Panc1 (cell line): ENCODE data around the gene CIDEA. TPM values are rescaled to one million over a fixed set of nuclear protein-coding genes. Genes with fewer than 3 reads are reported as not detected.

Experiments
- ATAC-seq: fragments of 200-7000 bp; cut with Tn5 transposase; 2 replicates; pipeline ENCODE4 v1.9.1; 2020; ENCODE audit warnings: mild to moderate bottlenecking, moderate library complexity
- BruUV-seq: library from RNA; stranded (reverse); fragments of 400-500 nt; replicated peaks from 2 replicates; lab custom pipeline; 2021; lab: Mats Ljungman, UMichigan
- CTCF ChIA-PET: fragments of 300-600 bp; sonication (Branson Sonifier 250); formaldehyde crosslinking; loops from one replicate; lab custom pipeline; 2022; ENCODE audit warnings: antibody characterized with exemption; lab: Charles Lee
- POLR2A ChIA-PET: fragments of 300-600 bp; sonication (Branson Sonifier 250); formaldehyde crosslinking; loops from one replicate; lab custom pipeline; 2022; ENCODE audit warnings: antibody characterized with exemption; lab: Charles Lee
- DNase-seq: peaks from one replicate; pipeline ENCODE4 v3.0.0-alpha.2; 2010; ENCODE audit warnings: low read depth, low spot score
- H3K27ac ChIP-seq: 2 replicates; pipeline ENCODE4 v1.5.1; 2011; ENCODE audit warnings: mild to moderate bottlenecking, low read length, inconsistent platforms
- H3K27me3 ChIP-seq: fragments of 200-500 bp; sonication (Bioruptor generic); 2 replicates; pipeline ENCODE4 v1.6.0; 2014; ENCODE audit warnings: low read length, inconsistent platforms; ENCODE audit not compliant: control insufficient read depth, insufficient read depth
- H3K36me3 ChIP-seq: fragments of 200-500 bp; sonication (Bioruptor generic); 2 replicates; pipeline ENCODE4 v1.5.1; 2014; ENCODE audit warnings: inconsistent platforms, mild to moderate bottlenecking, low read length, moderate library complexity; ENCODE audit not compliant: control insufficient read depth, insufficient read depth
- H3K4me1 ChIP-seq: 2 replicates; pipeline ENCODE4 v1.5.1; 2011; ENCODE audit warnings: inconsistent platforms, mild to moderate bottlenecking, low read length, moderate library complexity; ENCODE audit not compliant: control insufficient read depth, insufficient read depth
- H3K4me3 ChIP-seq, 2 experiments: 2 replicates each; pipeline ENCODE4 v1.5.1; 2011 to 2012; ENCODE audit warnings: low read depth in 2 of 2, low read length in 2 of 2, mild to moderate bottlenecking in 2 of 2, inconsistent platforms in 1 of 2, moderate library complexity in 1 of 2
- H3K9me3 ChIP-seq: fragments of 200-500 bp; sonication (Bioruptor generic); 2 replicates; pipeline ENCODE4 v1.5.1; 2014; ENCODE audit warnings: low read depth, mild to moderate bottlenecking, inconsistent platforms, low read length, moderate library complexity; ENCODE audit not compliant: control insufficient read depth, insufficient read depth
- POLR2AphosphoS5 ChIP-seq: IDR thresholded peaks from 2 replicates; pipeline ENCODE4 v1.6.1; 2012; ENCODE audit warnings: mild to moderate bottlenecking, low read depth, low read length, moderate library complexity
- SIN3A ChIP-seq: IDR thresholded peaks from 2 replicates; pipeline ENCODE4 v1.6.1; 2012; ENCODE audit warnings: low read depth, mild to moderate bottlenecking, low read length, moderate library complexity, borderline replicate concordance; ENCODE audit not compliant: insufficient read depth
- TCF7L2 ChIP-seq: IDR thresholded peaks from 2 replicates; pipeline ENCODE4 v1.6.1; 2011; ENCODE audit warnings: mild to moderate bottlenecking, low read depth, low read length, inconsistent platforms
- in situ Hi-C: cut with HindIII; loops from 2 replicates; pipeline ENCODE4 v1.10.0; 2016; ENCODE audit warnings: low sequenced_read_pairs, low pct_unique_long_range_greater_than_20kb
- intact Hi-C: fragments of 100-400 bp; cut with micrococcal nuclease; formaldehyde crosslinking; loops from one replicate; pipeline ENCODE4 v1.10.0; 2022; ENCODE audit not compliant: unreplicated experiment
- total RNA-seq: library from RNA; stranded (reverse); gene quantifications from one replicate; pipeline ENCODE4 v1.2.1, GENCODE V29; 2021; ENCODE audit not compliant: unreplicated experiment
- TF ChIP-seq, protein P1 (sequence below), 2 experiments: IDR thresholded peaks; 2 replicates each; pipeline ENCODE4 v1.6.1; 2011 to 2012; ENCODE audit warnings: low read depth in 2 of 2, control low read depth in 1 of 2, low read length in 1 of 2, mild to moderate bottlenecking in 1 of 2, moderate library complexity in 1 of 2; ENCODE audit not compliant: insufficient read depth in 1 of 2
- TF ChIP-seq, protein P2 (sequence below): fragments of 450-650 bp; IDR thresholded peaks from 2 replicates; pipeline ENCODE4 v1.5.1; 2017; ENCODE audit warnings: mild to moderate bottlenecking

The CIDEA gene
- total RNA-seq, 1 experiment from 2014 or later = not detected

DNA sequence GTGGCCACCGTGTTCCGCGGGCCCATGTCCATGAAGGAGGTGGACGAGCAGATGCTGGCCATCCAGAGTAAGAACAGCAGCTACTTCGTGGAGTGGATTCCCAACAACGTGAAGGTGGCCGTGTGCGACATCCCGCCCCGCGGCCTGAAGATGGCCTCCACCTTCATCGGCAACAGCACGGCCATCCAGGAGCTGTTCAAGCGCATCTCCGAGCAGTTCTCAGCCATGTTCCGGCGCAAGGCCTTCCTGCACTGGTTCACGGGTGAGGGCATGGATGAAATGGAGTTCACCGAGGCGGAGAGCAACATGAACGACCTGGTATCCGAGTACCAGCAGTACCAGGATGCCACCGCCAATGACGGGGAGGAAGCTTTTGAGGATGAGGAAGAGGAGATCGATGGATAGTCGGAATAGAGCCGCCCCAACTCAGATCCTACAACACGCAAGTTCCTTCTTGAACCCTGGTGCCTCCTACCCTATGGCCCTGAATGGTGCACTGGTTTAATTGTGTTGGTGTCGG, 71.6 kb downstream of the CIDEA start:
- CTCF ChIA-PET = no interaction called here

DNA sequence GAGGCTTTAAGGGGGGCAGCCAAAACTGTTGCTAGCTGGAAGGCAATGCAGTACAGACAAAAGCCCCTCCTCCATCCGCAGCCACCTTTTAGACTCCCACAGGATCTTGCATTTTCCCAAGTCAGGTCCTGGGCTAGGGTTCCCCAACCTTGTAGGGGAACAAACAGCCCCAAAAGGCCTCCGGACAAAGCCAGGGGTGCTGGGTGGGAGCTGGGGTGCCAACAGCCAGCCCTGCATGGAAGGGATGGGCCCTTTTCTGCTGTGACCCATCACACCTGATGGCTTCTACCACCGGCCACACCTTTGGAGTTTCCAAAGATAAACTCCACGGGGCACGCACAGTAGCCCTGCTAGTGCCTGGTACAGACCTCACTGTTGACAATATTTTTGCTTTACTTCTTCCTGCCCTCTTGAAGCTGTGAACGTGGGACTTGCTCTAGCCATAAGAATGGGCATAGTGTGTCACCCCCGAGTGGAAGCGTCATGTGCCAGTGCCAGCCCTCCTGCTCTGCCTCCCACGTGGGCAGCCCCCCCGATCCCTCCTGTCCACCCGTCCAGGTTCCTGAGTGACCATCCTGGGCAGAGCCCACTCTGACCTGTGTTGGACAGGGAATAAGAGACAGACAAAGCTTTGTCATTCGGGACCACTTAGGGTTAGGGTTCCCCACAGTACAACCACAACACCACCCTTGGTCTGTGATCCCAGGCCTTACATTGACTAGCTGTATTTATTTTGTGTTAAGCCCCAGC, 72.7 kb downstream of the CIDEA start:
- ATAC-seq (peak; percentile 8), DNase-seq (no peak)
- no peaks in the 10 kb centered on the region for H3K9me3 ChIP-seq
- in situ Hi-C loops = no loop called here
- no peaks in the 10 kb centered on the region for H3K27me3 ChIP-seq
- no peak overlapping the region for H3K27ac ChIP-seq
- intact Hi-C loops = no loop called here
- H3K36me3 ChIP-seq = peaks cover 15% of the 10 kb centered on the region
- ChIA-PET CTCF (interaction anchor here (1.4 kb wide), 1 partner anchor 13 kb away, joined by 3 read pairs; no protein-coding TSS in a partner anchor), POLR2A (no interaction called here)
- no peak overlapping the region for H3K4me3 ChIP-seq
- TF ChIP-seq POLR2AphosphoS5 = 0 out of 2 replicates have a peak, but pooled peaks have one; percentile 8
- TF ChIP-seq, protein P1, sequence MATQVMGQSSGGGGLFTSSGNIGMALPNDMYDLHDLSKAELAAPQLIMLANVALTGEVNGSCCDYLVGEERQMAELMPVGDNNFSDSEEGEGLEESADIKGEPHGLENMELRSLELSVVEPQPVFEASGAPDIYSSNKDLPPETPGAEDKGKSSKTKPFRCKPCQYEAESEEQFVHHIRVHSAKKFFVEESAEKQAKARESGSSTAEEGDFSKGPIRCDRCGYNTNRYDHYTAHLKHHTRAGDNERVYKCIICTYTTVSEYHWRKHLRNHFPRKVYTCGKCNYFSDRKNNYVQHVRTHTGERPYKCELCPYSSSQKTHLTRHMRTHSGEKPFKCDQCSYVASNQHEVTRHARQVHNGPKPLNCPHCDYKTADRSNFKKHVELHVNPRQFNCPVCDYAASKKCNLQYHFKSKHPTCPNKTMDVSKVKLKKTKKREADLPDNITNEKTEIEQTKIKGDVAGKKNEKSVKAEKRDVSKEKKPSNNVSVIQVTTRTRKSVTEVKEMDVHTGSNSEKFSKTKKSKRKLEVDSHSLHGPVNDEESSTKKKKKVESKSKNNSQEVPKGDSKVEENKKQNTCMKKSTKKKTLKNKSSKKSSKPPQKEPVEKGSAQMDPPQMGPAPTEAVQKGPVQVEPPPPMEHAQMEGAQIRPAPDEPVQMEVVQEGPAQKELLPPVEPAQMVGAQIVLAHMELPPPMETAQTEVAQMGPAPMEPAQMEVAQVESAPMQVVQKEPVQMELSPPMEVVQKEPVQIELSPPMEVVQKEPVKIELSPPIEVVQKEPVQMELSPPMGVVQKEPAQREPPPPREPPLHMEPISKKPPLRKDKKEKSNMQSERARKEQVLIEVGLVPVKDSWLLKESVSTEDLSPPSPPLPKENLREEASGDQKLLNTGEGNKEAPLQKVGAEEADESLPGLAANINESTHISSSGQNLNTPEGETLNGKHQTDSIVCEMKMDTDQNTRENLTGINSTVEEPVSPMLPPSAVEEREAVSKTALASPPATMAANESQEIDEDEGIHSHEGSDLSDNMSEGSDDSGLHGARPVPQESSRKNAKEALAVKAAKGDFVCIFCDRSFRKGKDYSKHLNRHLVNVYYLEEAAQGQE (IDR thresholded peaks at IDR 0.05; ENCODE audit: insufficient read depth in 1 of 2, low read depth in 2 of 2, low read length in 1 of 2) = no peak
- no peaks in the 10 kb centered on the region for H3K4me1 ChIP-seq
- no TSS peak for BruUV-seq

More for the DNA sequence above, 71.6 kb downstream of the CIDEA start:
- TF ChIP-seq, protein P1 (IDR thresholded peaks at IDR 0.05; ENCODE audit: insufficient read depth in 1 of 2, low read depth in 2 of 2, low read length in 1 of 2) = no peak
- TF ChIP-seq POLR2AphosphoS5 (no peak), SIN3A (no peak), TCF7L2 (no peak)
- TF ChIP-seq, protein P2, sequence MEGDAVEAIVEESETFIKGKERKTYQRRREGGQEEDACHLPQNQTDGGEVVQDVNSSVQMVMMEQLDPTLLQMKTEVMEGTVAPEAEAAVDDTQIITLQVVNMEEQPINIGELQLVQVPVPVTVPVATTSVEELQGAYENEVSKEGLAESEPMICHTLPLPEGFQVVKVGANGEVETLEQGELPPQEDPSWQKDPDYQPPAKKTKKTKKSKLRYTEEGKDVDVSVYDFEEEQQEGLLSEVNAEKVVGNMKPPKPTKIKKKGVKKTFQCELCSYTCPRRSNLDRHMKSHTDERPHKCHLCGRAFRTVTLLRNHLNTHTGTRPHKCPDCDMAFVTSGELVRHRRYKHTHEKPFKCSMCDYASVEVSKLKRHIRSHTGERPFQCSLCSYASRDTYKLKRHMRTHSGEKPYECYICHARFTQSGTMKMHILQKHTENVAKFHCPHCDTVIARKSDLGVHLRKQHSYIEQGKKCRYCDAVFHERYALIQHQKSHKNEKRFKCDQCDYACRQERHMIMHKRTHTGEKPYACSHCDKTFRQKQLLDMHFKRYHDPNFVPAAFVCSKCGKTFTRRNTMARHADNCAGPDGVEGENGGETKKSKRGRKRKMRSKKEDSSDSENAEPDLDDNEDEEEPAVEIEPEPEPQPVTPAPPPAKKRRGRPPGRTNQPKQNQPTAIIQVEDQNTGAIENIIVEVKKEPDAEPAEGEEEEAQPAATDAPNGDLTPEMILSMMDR = no peak
- intact Hi-C loops (no loop called here), in situ Hi-C loops (no loop called here)
- Histone ChIP-seq H3K4me1 (no peaks in the 10 kb centered on the region; the same call in 1 of the 2 replicates), H3K27me3 (no peaks in the 10 kb centered on the region), H3K4me3 (no peak overlapping the region), H3K27ac (no peak overlapping the region), H3K36me3 (peaks cover 19% of the 10 kb centered on the region), H3K9me3 (no peaks in the 10 kb centered on the region)
- BruUV-seq = TSS peak; percentile 80
- DNase-seq (no peak), ATAC-seq (no peak)
- POLR2A ChIA-PET = no interaction called here

Other genes with a start within 250 kb of the CIDEA start
- not detected for gene ANKRD62, start 160.5 kb upstream of the CIDEA start, total RNA-seq
- 125 TPM for gene TUBB6, start 53.9 kb downstream of the CIDEA start, total RNA-seq
- 58.0 TPM for gene AFG3L2, start 122.9 kb downstream of the CIDEA start, total RNA-seq
- 9.3 TPM for gene PRELID3A, start 153.6 kb downstream of the CIDEA start, total RNA-seq